CMK (cell line): ENCODE results near the gene UBE2U.

ENCODE experiments used
- DNase-seq: peaks from one replicate; pipeline ENCODE4 v3.0.0-alpha.2; 2010; ENCODE audit warnings: low read depth

UBE2U gene

DNA sequence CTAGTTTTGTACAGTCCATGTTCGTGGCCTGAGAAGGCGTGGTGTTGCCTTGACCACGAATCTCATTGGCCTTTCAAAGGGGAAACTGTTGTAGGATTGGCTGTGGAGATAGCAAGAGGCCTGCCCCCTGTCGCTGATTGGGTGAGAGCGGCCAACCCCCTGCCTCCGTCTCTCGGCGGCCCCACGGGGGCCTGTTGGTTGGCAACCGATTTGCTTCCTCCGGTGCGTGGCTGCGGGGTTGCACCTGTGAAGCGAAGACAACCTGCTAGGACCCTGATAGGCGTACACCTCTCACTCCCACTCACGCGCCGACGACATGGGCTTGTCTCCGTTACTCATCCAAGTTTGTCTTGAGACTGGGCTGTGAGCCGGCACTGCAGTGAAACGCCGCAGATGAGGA, at the start of gene UBE2U:
UBE2U (plus strand) TSS at position 204 of the 400 bp plus-strand sequence. CDS start 428 bp downstream, outside the sequence.
- DNase-seq, result no peak

GRCh38 chr1:64155278-64155677, 48.1 kb upstream of the UBE2U start:
- DNase-seq, result no peak

DNA sequence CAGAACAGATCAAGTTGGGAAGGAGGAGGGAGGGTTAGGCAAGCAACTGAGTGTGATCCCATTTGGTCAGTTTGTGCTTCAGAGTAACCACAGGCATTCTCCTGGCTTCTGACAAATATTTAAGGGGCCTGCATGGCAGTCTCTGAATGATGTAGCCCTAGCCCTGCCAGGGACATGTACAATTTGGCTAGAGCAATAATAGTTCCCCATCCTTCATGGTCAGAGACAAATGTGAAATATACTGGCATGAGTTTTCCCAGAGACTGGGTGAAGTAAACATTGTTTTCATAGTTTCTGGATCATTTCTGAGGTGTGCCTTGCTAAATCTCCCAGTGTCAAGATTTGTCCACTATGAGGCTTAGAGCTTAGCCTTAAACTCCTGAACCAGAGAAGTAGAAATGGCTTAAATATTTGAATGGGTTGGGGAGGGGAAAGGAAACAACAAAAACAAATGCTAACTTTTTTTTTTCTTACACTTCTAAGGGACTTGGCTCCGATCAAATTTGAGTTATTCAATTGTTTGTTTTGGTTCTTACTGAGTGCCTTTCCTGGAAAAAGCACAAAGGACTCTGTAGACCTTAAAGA, 42.0 kb upstream of the UBE2U start:
- DNase-seq, result no peak

- no peak for DNase-seq
These were observed 41.3 kb upstream of the UBE2U start for GRCh38 chr1:64162151-64162550.

DNA sequence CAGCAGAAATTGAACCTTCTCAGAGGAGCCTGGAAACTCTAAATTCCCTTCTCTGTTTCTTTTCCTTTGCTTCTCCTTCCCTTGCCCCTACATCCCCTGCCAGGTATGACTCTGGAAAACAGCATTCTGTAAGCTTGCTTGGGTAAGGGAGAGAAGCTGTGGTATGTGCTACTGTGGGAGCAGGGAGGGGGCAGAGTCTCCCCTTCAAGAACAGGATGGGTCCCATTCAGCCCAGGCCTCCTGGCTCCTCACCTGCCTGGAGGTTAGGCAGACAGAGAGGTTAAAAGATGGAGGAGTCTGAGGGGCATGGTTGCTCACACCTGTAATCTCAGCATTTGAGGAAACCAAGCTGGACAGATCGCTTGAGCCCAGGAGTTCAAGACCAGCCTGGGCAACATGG, 40.6 kb upstream of the UBE2U start:
- no peak for DNase-seq

GRCh38 chr1:64163431-64163830, 40.0 kb upstream of the UBE2U start:
- DNase-seq, result no peak

DNA sequence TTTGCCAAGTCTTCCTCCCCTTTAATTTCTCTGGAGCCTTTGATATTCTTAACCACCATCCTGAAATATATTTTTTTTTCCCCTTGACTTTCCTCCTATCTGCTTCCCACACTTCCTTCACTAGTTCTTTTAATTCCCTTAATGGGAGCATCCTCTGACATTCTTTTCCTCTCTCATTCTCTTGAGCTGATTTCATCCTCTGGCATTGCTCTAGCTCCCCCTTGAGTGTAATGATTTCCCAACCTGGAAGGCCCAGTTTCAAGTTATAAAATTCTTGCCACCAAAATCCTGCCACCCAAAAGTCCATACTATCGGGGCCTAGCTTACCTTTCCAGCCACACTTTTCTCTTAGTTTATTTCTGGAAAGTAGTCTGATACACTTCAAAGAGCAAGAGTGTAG, 39.5 kb upstream of the UBE2U start:
- no peak for DNase-seq

DNA sequence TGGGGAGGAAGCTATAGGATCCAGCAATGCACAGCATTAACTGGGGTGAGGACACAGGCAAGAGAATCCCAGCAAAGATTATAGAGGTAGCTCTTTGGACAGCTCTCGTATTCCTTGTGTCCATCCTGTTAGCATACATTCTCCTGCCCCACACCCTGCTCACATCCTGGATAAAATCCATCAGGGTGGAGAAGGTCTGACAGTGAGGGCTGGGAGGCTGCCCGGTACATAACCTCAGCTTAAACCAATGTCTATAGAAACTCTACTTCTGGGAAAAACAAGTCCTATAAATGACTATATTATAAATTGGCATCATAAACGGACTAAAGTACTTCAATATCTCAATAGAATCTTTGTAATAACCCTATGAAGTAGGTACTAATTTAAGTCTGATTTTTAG, 36.8 kb upstream of the UBE2U start:
- DNase-seq, result no peak

- no peak for DNase-seq
These were observed 36.2 kb upstream of the UBE2U start for GRCh38 chr1:64167176-64167575.

DNA sequence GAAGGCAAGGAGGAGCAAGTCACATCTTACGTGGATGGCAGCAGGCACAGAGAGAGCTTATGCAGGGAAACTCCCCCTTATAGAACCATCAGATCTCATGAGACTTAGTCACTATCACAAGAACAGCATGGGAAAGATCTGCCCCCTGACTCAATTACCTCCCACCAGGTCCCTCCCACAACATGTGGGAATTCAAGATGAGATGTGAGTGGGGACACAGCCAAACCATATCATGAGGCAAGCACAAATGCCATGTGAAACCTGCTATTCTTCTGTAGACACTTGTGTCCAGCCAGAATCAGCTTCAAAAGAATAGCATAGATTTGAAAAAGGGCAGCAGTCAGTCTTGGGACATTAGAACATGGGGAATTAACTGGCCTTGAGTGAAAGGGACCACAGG, 32.2 kb upstream of the UBE2U start:
- no peak for DNase-seq

DNA sequence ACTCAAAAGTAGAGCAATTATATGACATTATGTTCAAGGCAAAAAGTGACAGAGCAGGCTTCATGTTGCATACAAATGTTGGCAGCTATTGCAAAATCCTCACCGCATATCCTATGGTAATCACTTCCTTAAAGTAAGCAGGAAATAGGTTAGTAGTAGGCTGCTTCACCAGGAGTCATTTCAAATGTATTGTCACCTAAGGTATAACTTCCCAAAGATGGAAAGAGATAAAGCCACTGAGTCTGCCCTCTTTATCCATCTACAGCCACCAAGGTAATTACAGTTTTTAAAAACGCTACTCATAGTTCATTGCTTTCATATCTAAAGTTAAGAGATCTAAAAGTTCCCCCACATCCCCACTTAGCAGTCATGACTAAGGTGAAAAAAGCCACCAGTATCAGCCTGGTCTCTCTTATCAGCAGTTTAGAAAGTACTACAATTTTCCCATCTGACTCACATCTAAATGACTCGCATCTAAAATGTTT, 31.6 kb upstream of the UBE2U start:
- no peak for DNase-seq

DNA sequence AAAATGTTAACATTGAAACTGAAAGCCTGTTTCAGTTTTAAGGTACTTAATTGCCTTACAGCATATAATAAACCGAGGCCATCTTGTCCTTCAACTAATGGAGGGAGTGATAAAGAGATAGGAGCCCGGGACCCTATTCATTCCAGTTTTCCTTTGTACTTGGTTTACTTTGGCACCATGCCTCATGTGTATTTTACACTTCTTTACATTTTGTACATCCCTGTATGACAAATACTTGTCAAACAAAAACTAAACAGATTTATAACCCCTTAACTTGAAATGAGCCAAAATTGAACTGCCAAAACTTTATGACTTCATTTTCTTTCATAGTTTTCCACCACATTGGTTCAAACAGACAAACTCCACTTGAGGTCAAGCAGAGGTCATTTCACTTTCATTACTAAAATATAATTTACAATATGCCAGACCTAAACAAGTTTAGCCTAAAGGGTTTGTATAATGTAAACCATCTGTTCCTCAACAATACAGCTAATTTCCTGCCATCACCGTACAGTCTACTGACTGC, 30.9 kb upstream of the UBE2U start:
- DNase-seq, result no peak

GRCh38 chr1:64173336-64173940, 30.0 kb upstream of the UBE2U start:
- no peak for DNase-seq

GRCh38 chr1:64175639-64176038, 27.8 kb upstream of the UBE2U start:
- DNase-seq, result no peak

DNA sequence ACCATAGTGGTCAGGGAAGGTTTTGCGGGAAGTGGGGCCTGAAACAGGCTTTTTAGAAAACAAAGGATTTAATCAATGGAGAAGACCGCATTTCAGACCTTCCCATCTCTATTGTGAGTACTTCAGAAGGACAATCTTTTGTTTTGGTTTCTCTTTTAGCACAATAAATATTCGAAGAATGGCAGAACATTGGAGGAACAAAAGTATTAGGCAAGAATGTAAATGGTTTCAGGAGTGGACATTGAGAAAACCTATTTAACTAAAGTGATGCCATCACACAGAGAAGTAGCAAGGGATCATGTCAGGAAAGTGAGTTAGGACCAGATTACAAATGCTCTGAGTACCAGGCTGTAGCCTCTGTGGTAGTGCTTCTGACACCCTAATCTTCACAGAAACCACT, 26.8 kb upstream of the UBE2U start:
- no peak for DNase-seq

- no peak for DNase-seq
These were observed 23.8 kb upstream of the UBE2U start for GRCh38 chr1:64179588-64179987.

DNA sequence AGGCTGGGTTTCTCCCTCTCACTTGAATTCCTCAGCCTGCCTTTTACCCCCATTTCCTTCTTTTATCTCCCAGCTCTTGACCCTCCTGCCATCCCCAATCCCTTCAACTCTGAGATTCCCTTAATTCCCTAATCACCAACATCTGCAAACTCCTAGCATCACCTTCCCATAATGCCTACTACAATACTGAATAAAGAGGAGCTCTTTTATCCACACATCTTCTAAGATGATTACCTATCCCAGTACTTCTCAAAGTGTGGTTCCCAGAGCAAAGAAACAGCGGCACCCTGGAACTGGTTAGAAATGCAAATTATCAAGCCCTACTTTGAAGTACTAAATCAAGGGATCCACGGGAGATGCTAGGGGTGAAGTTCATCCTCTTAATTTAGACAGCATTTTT, 21.2 kb upstream of the UBE2U start:
- no peak for DNase-seq

DNA sequence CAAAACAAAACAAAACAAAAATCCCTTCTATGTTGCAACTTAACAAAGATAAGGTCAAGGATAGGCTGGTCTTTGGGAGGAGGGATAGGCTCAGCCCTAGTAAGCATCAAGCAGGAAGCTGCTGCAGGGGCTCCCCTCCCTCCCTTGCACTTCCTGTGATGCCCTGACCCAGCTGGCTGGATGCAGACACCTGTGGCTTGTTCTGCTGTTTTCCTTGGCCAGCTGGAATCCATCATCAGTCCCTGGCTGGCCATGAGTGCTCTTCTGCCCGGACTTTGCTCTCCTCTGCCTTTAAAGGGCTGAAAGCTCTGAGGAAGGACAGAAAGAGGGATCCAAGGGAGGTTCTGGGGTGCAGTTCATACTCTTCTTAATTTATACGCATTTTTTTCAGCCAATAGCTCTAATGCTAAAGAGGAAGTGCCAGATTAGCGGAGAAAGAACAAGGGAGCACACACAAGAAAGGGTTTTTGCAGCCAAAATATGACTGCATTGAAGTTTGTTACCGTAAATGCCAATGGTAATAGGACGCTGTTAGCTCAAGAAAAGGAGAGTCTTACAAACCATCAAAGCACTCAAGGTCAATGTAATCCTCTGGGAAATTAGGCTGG, 19.9 kb upstream of the UBE2U start:
- no peak for DNase-seq

GRCh38 chr1:64184003-64184440, 19.4 kb upstream of the UBE2U start:
- DNase-seq, result no peak

DNA sequence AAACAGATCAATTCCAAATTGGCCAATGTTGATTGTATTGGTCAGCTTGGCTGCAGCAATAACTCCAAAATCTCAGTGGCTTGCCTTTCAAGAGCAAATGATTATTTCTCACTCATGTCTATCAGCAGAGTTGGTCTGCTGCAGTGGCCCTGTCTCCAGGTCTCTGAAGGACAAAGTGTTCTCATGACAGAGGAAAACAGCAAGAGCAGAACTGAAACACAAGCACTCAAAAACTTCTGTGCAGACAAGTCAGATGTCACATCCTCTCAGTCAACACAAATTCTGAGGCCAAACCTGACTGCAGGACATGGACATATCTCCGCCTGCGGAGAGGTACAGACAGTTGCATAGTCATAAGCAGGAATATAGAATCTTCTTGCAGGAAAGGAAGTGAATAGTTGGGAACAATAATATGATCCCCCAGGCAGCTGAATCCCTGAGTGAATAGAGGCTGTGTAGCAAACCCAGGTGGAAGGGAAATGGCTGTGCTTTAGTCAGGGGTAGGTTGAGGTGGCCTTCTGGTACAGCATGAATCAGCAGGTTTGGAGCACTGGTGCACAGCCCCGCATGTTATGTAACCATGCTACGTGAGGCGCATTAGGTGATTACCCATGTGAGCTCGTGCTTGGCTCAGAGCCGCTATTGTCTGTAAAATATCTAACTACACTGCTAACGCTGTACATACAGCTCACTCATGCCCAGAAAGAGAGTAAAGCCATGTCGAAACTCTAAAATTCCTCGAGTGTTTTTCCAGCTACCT, 17.1 kb upstream of the UBE2U start:
- no peak for DNase-seq

- DNase-seq, result no peak
These were observed 16.5 kb upstream of the UBE2U start for GRCh38 chr1:64186898-64187280.

GRCh38 chr1:64187646-64188045, 15.8 kb upstream of the UBE2U start:
- no peak for DNase-seq

- no peak for DNase-seq
These were observed 11.1 kb upstream of the UBE2U start for GRCh38 chr1:64192290-64192689.
